Suprapubic skin (tissue), 3 donors: Measurements from ENCODE around the gene CLCA4.

Experiments
- POLR2A ChIP-seq, 2 donors: fragments of 450-650 bp; IDR thresholded peaks; one replicate each; pipeline ENCODE4 v1.6.1; 2017; ENCODE audit warnings: antibody characterized with exemption in 2 of 2, mild to moderate bottlenecking in 2 of 2, moderate library complexity in 2 of 2
- TF ChIP-seq, protein P1 (sequence below), 2 donors: fragments of 200-600 bp in 1 of 2; fragments of 450-650 bp in 1 of 2; sonication (generic) in 1 of 2; IDR thresholded peaks; one replicate each; pipeline ENCODE4 v1.5.1; 2016 to 2019; ENCODE audit warnings: antibody characterized with exemption in 2 of 2, mild to moderate bottlenecking in 1 of 2, moderate library complexity in 1 of 2

DNA sequence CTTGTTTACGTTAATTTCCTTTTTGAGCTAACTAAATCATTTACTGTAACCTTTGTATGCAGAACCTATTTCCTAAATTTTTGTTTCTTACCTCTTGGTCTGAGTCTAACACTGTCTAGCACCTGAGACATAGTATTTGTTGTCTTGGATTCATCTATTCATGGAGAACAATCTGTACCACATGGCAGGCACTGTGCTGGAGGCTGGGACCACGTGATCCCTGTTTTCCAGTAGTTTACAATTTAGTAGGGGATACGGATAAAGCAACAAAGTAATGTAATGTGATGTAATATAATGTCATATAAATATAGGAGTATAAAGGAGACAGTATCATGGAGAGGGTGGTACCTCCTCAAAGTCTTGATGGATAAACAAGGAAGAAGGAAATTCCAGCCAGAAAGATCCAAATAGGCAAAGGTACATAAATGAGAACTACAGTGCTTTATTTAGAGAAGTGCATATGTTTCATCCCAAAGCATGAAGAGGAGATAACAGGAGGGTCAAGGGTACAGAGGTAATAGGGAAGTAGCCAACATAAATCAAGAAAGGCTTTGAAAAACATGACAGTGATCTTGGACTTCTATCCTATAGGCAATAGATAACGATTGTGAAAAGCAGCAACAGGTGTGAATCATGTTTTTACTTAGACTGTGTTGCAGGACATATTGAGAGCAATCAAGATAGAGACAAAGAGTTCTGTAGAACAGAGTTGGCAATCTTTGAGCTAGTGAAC is 25.9 kb upstream of the CLCA4 start:
- TF ChIP-seq, protein P1, sequence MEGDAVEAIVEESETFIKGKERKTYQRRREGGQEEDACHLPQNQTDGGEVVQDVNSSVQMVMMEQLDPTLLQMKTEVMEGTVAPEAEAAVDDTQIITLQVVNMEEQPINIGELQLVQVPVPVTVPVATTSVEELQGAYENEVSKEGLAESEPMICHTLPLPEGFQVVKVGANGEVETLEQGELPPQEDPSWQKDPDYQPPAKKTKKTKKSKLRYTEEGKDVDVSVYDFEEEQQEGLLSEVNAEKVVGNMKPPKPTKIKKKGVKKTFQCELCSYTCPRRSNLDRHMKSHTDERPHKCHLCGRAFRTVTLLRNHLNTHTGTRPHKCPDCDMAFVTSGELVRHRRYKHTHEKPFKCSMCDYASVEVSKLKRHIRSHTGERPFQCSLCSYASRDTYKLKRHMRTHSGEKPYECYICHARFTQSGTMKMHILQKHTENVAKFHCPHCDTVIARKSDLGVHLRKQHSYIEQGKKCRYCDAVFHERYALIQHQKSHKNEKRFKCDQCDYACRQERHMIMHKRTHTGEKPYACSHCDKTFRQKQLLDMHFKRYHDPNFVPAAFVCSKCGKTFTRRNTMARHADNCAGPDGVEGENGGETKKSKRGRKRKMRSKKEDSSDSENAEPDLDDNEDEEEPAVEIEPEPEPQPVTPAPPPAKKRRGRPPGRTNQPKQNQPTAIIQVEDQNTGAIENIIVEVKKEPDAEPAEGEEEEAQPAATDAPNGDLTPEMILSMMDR (IDR thresholded peaks at IDR 0.05), result no peak
- TF ChIP-seq POLR2A (IDR thresholded peaks at IDR 0.05), result no peak
